ENCODE measurements around the gene SATB1.
A peak's percentile ranks its signal among the peaks of the same experiment; 100 is the strongest.

The SATB1 gene

DNA sequence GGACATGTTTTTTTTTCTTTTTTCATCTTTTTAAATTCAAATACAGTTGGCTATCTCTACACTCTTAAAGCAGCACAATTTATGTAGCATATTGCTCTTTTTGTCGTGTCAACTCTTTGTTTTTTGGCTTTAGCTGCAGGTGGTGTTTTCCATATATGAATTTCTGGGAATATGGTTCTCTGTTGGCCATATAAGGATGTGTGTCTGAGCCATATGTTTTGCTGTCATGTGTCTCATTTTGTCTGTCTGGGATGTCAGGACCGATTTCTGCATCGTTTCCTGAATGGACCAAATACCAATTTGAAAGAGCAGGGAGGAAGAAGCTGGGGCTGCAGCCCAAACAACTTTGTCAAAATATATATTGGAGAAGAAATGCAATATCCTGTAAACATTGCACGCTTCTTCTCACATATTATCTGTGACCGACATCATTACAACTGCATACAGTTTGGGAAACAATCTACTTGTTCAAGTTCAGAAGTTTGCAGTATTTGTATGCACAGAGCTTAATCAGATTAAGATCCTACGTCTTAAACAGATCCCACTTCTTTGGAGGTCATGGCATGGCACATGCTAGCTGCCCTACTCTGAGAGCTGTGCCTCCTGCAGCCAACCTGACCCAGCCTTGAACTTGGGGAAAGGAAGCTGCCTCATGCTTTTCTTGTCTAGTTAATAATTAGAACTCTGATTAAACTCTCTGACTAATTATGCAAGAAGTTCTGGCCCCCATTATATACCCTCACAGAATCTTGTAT, 4.0 kb upstream of the SATB1 start:
- H3K4me3 ChIP-seq (ENCODE audit: low read depth, low read length) = no peak overlapping the region
- TF ChIP-seq POLR2A (IDR thresholded peaks at IDR 0.05; ENCODE audit: extremely low read depth, insufficient read length) (no peak), MYC (IDR thresholded peaks at IDR 0.05; ENCODE audit: low read depth, low read length) (no peak), MAX (IDR thresholded peaks at IDR 0.05; ENCODE audit: low read depth, low read length) (no peak)
- TF ChIP-seq, protein P1, sequence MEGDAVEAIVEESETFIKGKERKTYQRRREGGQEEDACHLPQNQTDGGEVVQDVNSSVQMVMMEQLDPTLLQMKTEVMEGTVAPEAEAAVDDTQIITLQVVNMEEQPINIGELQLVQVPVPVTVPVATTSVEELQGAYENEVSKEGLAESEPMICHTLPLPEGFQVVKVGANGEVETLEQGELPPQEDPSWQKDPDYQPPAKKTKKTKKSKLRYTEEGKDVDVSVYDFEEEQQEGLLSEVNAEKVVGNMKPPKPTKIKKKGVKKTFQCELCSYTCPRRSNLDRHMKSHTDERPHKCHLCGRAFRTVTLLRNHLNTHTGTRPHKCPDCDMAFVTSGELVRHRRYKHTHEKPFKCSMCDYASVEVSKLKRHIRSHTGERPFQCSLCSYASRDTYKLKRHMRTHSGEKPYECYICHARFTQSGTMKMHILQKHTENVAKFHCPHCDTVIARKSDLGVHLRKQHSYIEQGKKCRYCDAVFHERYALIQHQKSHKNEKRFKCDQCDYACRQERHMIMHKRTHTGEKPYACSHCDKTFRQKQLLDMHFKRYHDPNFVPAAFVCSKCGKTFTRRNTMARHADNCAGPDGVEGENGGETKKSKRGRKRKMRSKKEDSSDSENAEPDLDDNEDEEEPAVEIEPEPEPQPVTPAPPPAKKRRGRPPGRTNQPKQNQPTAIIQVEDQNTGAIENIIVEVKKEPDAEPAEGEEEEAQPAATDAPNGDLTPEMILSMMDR (IDR thresholded peaks at IDR 0.05; ENCODE audit: low read depth, low read length) = no peak
- no peak for DNase-seq (ENCODE audit: low read depth)

DNA sequence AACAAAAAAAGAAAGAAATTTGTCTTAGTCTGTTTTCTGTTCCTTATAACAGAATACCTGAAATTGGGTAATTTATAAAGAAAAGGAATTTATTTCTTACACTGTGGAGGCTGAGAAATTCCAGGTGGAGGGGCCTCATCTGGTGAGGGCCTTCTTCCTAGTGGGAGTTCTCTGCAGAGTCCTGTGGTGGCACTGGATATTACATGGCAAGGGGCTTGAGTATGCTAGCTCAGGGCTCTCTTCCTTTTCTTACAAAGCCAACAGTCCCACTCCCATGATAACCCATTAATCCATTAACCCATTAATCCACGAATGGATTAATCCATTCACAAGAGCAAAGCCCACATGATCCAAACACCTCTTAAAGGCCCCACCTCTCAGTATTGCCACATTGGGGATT, 2.9 kb upstream of the SATB1 start:
- TF ChIP-seq POLR2A (IDR thresholded peaks at IDR 0.05; ENCODE audit: extremely low read depth, insufficient read length) (no peak), MAX (IDR thresholded peaks at IDR 0.05; ENCODE audit: low read depth, low read length) (no peak), MYC (IDR thresholded peaks at IDR 0.05; ENCODE audit: low read depth, low read length) (no peak)
- TF ChIP-seq, protein P1 (IDR thresholded peaks at IDR 0.05; ENCODE audit: low read depth, low read length) = no peak
- no peak for DNase-seq (ENCODE audit: low read depth)

GRCh38 chr3:18426597-18427193, 1.6 kb upstream of the SATB1 start:
- TF ChIP-seq, protein P1 (IDR thresholded peaks at IDR 0.05; ENCODE audit: low read depth, low read length) = no peak
- TF ChIP-seq POLR2A (IDR thresholded peaks at IDR 0.05; ENCODE audit: extremely low read depth, insufficient read length) (no peak), MYC (IDR thresholded peaks at IDR 0.05; ENCODE audit: low read depth, low read length) (no peak), MAX (IDR thresholded peaks at IDR 0.05; ENCODE audit: low read depth, low read length) (no peak)
- DNase-seq (ENCODE audit: low read depth) = no peak
- H3K4me3 ChIP-seq (ENCODE audit: low read depth, low read length) = no peak overlapping the region

More for the DNA sequence above, 2.9 kb upstream of the SATB1 start:
- H3K4me3 ChIP-seq (ENCODE audit: low read depth, low read length) = no peak overlapping the region

DNA sequence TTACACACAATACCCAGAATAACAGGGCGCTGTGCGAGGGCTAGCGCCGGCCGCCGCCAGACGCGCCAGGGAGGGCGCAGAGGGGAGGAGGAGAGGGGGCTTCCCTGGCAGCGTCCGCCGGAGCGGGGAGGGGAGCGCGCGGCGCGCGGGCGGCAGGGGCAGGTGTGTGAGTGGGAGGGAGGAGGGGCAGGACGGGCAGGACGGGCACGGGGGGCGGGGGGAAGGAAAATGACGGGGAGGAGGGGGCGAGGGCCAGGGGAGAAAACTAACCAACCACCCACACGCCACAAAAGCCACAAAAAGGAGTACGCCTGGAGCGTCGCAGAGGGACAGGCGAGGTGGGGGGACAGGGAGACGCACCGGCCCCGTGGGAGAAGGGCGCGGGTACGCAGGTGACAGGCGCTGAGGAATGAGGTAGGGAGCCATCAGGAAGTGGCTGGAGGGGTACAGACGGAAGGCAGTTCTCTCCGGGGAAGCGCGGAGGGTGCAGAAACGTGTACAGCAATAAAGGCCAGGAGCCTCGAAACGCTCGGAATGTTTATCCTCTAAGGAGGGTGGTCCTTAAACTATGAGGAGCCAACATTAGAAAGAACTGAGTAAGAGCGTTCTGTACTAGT, 610 bp upstream of the SATB1 start:
- peak; percentile 70 for DNase-seq (ENCODE audit: low read depth)
- TF ChIP-seq POLR2A (IDR thresholded peaks at IDR 0.05; ENCODE audit: extremely low read depth, insufficient read length) = no peak
- TF ChIP-seq MYC (IDR thresholded peaks at IDR 0.05; ENCODE audit: low read depth, low read length) = peak; percentile 55; the same call in 1 of the 2 replicates
- peak; percentile 56 for TF ChIP-seq MAX (IDR thresholded peaks at IDR 0.05; ENCODE audit: low read depth, low read length)

DNA sequence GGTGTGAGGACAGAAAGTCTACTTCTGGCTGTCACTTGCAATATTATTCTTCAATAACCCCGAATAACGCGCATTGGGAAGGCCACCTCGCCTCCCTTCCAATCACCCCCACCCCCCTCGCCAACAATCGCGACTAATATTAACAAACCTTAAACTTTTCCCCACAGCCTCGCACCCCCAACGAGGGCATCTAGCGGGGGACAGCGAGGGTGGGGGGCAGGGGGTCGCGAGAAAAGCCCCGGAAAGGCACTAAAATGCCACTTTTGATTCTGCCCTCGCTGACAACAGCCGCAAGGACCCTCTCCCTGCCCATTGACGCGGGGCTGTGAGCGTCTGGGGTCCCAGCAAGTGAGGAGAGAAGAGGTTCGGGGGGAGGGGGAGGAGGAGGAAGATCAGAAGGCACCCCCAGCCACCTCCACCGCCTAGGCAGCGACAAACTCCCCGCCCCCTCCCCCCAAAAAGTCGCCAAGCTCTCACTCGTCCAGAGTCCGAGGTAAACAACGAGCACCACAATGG, 868 bp downstream of the SATB1 start:
- H3K4me3 ChIP-seq (ENCODE audit: low read depth, low read length) = peak overlapping the region; percentile 72

More for the DNA sequence above, 610 bp upstream of the SATB1 start:
- peak overlapping the region; percentile 40 for H3K4me3 ChIP-seq (ENCODE audit: low read depth, low read length)

More for the DNA sequence above, 868 bp downstream of the SATB1 start:
- no peak for DNase-seq (ENCODE audit: low read depth)
- TF ChIP-seq, protein P1 (IDR thresholded peaks at IDR 0.05; ENCODE audit: low read depth, low read length) = no peak
- TF ChIP-seq MAX (IDR thresholded peaks at IDR 0.05; ENCODE audit: low read depth, low read length) (no peak), POLR2A (IDR thresholded peaks at IDR 0.05; ENCODE audit: extremely low read depth, insufficient read length) (no peak), MYC (IDR thresholded peaks at IDR 0.05; ENCODE audit: low read depth, low read length) (no peak)

Data from NB4 (cell line).